T-helper 2 cell treated with Interferon-gamma antibody and Interleukin-4, amounts not matched to agents 100 ng/mL and 5 ng/mL, for 36 hours (primary cell): ENCODE data around the gene MMP19. TPM values are rescaled to one million over a fixed set of nuclear protein-coding genes. Genes with fewer than 3 reads are reported as not detected.

Experiments used
- intact Hi-C: fragments of 100-400 bp; cut with micrococcal nuclease; formaldehyde crosslinking; loops from one replicate; pipeline ENCODE4 v1.15.1; 2023
- total RNA-seq: library from RNA; stranded (reverse); gene quantifications from 2 replicates; pipeline ENCODE4 v1.2.3, GENCODE V29; 2022

MMP19 gene
- total RNA-seq, 1 donor from 2014 or later, result 0.05 TPM

DNA sequence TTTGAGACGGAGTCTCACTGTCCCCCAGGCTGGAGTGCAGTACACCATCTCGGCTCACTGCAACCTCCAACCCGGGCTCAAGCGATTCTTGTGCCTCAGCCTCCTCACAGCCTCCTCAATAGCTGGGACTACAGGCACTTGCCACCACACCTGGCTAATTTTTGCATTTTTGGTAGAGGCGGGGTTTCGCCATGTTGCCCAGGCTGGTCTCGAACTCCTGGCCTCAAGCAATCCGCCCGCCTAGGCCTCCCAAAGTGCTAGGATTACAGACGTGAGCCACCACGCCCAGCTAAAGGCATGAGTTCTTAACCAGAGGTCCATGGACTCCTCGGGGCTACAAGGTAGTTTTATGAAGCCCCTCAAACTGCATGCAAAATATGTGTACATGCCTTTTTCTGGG is 27.3 kb downstream of the MMP19 start:
- intact Hi-C loops, result loop anchor here (5.0 to 10.0 kb wide), 2 partner anchors 302 to 819 kb away; partner anchors contain the start of genes BAZ2A, RPL41 and ZC3H10

DNA sequence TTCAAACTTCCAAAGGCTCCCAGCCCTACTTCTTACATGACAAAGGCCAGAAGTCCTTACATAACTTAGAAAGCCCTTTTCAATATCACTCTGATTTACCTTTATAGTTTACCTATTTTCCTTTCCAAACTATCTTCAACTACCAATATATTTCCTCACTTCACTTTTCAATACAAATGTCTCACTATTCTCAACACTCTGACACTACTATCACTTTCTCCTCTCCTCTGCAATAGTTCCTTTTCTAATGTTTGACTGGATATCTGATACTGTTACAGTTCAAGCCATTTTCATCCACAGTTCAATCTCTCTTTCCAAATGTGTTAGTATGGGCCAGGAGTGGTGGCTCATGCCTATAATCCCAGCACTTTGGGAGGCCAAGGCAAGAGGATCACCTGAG is 28.5 kb downstream of the MMP19 start:
- intact Hi-C loops, result loop anchor here (10.0 kb wide), 1 partner anchor 821 kb away; the partner anchor contains the start of gene BAZ2A

DNA sequence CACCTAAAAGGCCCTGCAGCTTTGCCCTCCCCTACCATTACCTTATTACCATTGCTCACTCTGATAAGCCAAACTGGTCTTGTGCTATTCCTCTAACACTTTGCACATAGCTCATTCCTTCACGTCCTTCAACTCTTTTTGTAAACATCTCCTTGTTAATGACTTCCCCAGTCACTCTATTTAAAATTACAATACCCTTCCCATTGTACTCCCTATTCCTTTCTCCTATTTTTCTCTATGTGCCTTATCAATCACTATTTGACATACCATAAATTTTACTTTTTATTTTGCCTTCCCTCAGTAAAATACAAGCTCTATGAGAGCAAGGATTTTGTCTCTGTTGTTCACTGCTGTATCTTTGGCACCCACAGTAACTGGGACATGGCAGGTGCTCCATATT is 30.6 kb downstream of the MMP19 start:
- intact Hi-C loops, result loop anchor here (10.0 kb wide), 1 partner anchor 823 kb away; the partner anchor contains the start of gene BAZ2A

DNA sequence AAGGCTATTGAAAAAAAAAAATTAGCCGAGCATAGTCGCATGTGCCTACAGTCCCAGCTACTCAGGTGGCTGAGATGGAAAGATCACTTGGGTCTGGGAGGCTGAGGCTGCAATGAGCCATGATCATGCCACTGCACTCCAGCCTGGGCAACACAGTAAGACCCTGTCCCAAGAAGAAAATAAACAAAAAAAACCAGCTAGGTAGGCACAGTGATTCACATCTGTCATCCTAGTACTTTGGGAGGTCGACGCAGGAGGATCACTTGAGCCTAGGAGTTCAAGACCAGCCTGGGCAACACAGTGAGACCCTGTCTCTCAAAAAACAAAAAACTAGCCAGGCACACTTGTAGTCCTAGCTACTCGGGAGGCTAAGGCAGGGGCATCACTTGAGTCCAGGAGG is 33.5 kb downstream of the MMP19 start:
- intact Hi-C loops, result no loop called here

DNA sequence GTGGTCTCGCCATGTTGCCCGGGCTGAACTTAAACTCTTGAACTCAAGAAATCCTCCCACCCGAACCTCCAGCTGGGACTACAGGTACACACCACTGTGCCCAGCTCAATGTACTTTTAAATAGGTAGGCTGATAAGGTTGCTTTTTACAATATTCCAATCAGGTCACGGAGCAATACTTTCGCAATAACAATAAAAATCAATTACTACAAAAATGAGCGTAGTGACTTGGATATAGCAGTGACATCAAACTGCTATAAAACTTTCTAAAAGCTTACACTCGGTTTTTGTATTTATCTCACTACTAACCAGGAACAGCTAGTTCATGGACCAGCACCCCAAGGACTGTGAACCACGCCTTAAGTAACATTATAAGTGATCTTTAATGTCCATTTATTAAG is 35.8 kb downstream of the MMP19 start:
- intact Hi-C loops, result no loop called here

DNA sequence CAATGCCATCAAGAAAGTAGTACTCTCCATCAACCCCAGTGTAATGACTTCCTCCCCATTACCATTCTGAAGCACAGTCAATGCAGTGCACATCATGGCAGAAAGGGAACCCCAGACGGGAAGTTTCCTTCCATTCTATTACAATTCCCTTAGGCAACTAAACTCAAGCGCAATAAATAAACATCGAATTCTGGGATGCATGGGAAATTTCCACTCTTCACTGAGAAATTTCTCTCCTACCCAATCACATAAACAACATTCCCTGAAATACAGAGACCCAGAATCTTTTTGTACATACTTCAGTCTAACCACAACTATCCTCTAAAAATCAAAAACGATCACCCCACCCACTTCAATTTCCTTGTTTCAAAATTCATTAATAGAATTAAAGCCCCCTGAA is 45.2 kb downstream of the MMP19 start:
- intact Hi-C loops, result loop anchor here (1.0 kb wide), 1 partner anchor 58 kb away; no protein-coding TSS in a partner anchor

DNA sequence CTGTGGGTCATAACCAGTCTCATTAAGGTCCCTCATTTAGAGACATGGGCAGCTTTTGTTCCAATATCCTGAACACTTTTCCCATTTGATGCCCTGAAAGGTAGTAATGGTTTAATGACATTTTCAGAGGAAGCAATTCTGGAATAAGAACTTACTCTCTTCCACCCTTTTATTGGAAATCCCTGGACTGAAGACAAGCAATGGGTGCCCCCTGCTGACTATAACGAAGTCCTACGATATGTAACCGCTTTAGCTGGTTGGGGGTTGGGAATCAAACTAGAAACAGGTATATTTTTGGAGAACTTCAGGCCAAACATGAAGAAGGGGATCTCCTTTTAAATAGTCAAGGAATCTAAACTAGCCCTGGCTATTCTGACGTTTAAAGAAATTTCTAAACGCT is 45.7 kb downstream of the MMP19 start:
- intact Hi-C loops, result loop anchor here (1.0 kb wide), 1 partner anchor 58 kb away; no protein-coding TSS in a partner anchor

DNA sequence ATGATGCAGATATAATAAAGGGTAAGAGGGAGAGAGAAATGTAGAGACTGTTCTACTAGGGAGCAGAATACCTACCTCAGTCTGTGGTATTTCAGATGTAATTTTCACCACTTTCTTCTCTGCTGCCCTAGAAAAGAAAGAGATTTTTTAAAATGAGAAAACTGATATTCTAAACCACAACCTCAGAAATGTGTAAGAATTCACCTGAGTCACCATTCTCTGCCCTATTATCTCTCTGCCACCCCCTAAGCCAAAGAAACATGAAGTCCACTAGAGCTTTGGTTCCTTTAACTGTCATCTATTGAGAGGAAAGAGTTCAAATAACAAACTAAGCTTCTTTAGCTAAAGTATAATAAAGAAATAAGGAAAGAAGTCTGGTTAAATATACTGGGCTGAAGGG is 46.8 kb downstream of the MMP19 start:
- intact Hi-C loops, result no loop called here

DNA sequence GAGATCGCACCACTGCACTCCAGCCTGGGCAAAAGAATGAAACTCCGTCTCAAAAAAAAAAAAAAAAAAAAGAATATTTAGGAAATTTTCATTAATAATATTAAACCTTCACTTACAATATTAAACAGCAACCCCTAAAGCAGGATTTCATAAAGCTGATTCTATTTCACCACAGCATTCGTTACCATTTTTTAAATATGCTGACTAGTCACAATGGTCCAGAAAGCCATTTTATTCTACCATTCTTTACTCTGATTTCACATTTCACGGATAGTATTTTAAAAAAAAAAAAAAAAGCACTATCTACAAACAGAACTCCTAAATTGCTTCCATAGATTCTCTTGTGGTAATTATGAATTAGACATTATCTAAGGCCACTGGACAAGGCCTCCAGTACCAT is 52.8 kb downstream of the MMP19 start:
- intact Hi-C loops, result no loop called here

DNA sequence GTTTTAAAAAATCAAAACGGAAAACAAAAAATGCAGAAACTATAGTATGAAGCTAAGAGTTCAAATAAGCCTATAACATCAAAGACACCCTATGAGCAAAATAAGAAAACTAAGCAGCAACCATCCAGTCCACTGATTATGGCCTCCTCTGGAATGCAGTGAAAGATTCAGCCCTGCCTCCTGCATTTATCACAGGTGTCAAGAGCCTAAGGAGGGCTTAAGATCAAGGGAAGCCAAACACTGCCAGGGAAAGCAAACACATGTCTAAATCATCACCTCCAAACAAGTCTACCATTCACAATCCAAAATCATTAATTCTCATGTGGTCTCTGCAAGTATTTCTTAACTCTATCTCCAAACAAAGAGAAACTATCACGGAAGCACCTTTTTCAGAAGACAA is 53.6 kb downstream of the MMP19 start:
- intact Hi-C loops, result no loop called here

DNA sequence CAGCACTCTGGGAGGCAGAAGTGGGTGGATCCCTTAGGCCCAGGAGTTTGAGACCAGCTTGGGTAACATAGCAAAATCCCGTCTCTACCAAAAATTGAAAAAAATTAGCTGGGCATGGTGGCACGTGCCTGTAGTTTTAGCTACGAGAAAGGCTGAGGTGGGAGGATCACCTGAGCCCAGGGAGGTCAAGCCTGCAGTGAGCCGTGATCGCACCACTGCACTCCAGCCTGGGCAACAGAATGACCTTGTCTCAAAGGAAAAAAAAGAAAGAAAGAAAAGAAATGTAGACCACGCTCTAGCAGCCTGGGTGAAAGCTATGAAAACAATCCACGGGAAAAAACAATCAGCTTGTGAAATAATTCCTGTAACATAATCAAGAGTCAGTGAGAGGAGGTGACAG is 54.2 kb downstream of the MMP19 start:
- intact Hi-C loops, result no loop called here

Other genes starting within 250 kb of the MMP19 start
- gene OR10P1, start 206.0 kb downstream of the MMP19 start, total RNA-seq, result not detected in 2 replicates
- 1.2 and 1.5 TPM in 2 replicates for gene ITGA7, start 135.0 kb downstream of the MMP19 start, total RNA-seq
- gene BLOC1S1, start 126.9 kb downstream of the MMP19 start, total RNA-seq, result 118 and 123 TPM in 2 replicates
- 10.4 and 14.1 TPM in 2 replicates for gene RDH5, start 122.5 kb downstream of the MMP19 start, total RNA-seq
- 184 and 188 TPM in 2 replicates for gene CD63, start 113.9 kb downstream of the MMP19 start, total RNA-seq
- 18.2 and 21.1 TPM in 2 replicates for gene GDF11, start 99.8 kb downstream of the MMP19 start, total RNA-seq
- gene SARNP, start 25.2 kb downstream of the MMP19 start, total RNA-seq, result 76.1 and 84.4 TPM in 2 replicates
- 68.2 and 71.0 TPM in 2 replicates for gene ORMDL2, start 24.9 kb downstream of the MMP19 start, total RNA-seq
- 32.7 and 34.9 TPM in 2 replicates for gene DNAJC14, start 13.3 kb downstream of the MMP19 start, total RNA-seq
- 56.4 and 59.9 TPM in 2 replicates for gene PYM1, start 85.0 kb upstream of the MMP19 start, total RNA-seq
- 532 and 550 TPM in 2 replicates for gene DGKA, start 88.2 kb upstream of the MMP19 start, total RNA-seq
- 0.20 and 0.25 TPM in 2 replicates for gene PMEL, start 123.1 kb upstream of the MMP19 start, total RNA-seq
- 90.3 and 98.3 TPM in 2 replicates for gene CDK2, start 123.9 kb upstream of the MMP19 start, total RNA-seq
- 55.0 and 58.9 TPM in 2 replicates for gene RAB5B, start 131.1 kb upstream of the MMP19 start, total RNA-seq
- gene SUOX, start 154.3 kb upstream of the MMP19 start, total RNA-seq, result 9.6 and 10.3 TPM in 2 replicates
- gene IKZF4, start 178.1 kb upstream of the MMP19 start, total RNA-seq, result 21.8 and 23.3 TPM in 2 replicates
- gene RPS26, start 199.0 kb upstream of the MMP19 start, total RNA-seq, result 30.9 and 32.4 TPM in 2 replicates
- gene ERBB3, start 237.2 kb upstream of the MMP19 start, total RNA-seq, result 0.84 and 1.3 TPM in 2 replicates